ENCODE data around the gene RARB. TPM values are rescaled to one million over a fixed set of nuclear protein-coding genes. Genes with fewer than 3 reads are reported as not detected.

The RARB gene
- total and polyA plus RNA-seq, 2 experiments from 2014 or later, result 0.14 to 0.42 TPM

GRCh38 chr3:25473246-25473645 lies 45.2 kb downstream of the RARB start (continued):
- TF ChIP-seq REST (IDR thresholded peaks at IDR 0.05; ENCODE audit: unreplicated experiment) (no peak), NANOG (IDR thresholded peaks at IDR 0.05; ENCODE audit: borderline replicate concordance) (no peak), ZNF114 (CRISPR knock-in tag; IDR thresholded peaks at IDR 0.05) (no peak), EZH2 (IDR thresholded peaks at IDR 0.05; ENCODE audit: low read depth, unreplicated experiment) (no peak), ETS1 (IDR thresholded peaks at IDR 0.05) (no peak), CTCF (conservative IDR thresholded peaks at IDR 0.05; ENCODE audit: low read depth in 2 of 2) (no peak), POLR2AphosphoS5 (IDR thresholded peaks at IDR 0.05; ENCODE audit: low read depth) (no peak), STAT1 (IDR thresholded peaks at IDR 0.05; ENCODE audit: unreplicated experiment) (no peak), CREB1 (CRISPR knock-in tag; IDR thresholded peaks at IDR 0.05; ENCODE audit: low read depth) (no peak)

GRCh38 chr3:25474052-25474451 lies 46.0 kb downstream of the RARB start:
- H3K27me3 Mint-ChIP-seq (ENCODE audit: insufficient read depth, low read depth, poor library complexity), result peaks cover 4% of the 10 kb centered on the region
- no peaks in the 10 kb centered on the region for H3F3A ChIP-seq (replicated peaks; ENCODE audit: low read depth)
- no peaks in the 10 kb centered on the region for H3K36me3 Mint-ChIP-seq (ENCODE audit: low read depth)
- H3K9me2 ChIP-seq (ENCODE audit: insufficient read depth), result 0 out of 2 replicates have a peak, but pooled peaks cover 3% of the 10 kb centered on the region
- DNase-seq (ENCODE audit: low spot score) (no peak), ATAC-seq (no peak)
- H3K4me1 Mint-ChIP-seq, result peaks cover 18% of the 10 kb centered on the region
- H3K4me2 ChIP-seq, result no peak overlapping the region
- H3K27ac ChIP-seq (ENCODE audit: low read depth), result no peak overlapping the region
- H3K4me1 ChIP-seq (ENCODE audit: insufficient read depth), result peaks cover 12% of the 10 kb centered on the region
- no peak overlapping the region for H3K4me3 Mint-ChIP-seq
- H2AFZ ChIP-seq, result no peak overlapping the region
- H3K27me3 ChIP-seq (ENCODE audit: insufficient read depth), result no peaks in the 10 kb centered on the region
- H3K79me2 ChIP-seq (replicated peaks; ENCODE audit: insufficient read depth), result no peaks in the 10 kb centered on the region
- H4K20me1 ChIP-seq (replicated peaks; ENCODE audit: insufficient read depth), result no peaks in the 10 kb centered on the region
- H3K36me3 ChIP-seq (ENCODE audit: insufficient read depth), result no peaks in the 10 kb centered on the region
- no peak overlapping the region for H3K27ac Mint-ChIP-seq
- H3K9me3 Mint-ChIP-seq, result no peaks in the 10 kb centered on the region
- H3K4me3 ChIP-seq, result no peak overlapping the region
- TF ChIP-seq CTCF (conservative IDR thresholded peaks at IDR 0.05; ENCODE audit: low read depth in 2 of 2) (no peak), EZH2phosphoT487 (IDR thresholded peaks at IDR 0.05; ENCODE audit: unreplicated experiment) (no peak), EZH2 (IDR thresholded peaks at IDR 0.05; ENCODE audit: low read depth, unreplicated experiment) (no peak), CREB1 (CRISPR knock-in tag; IDR thresholded peaks at IDR 0.05; ENCODE audit: low read depth) (no peak)

Data from GM23338 (cell line).